Lung (tissue), 12 donors: ENCODE measurements around the gene DUS3L. TPM values are rescaled to one million over a fixed set of nuclear protein-coding genes. Genes with fewer than 3 reads are reported as not detected.

Source experiments
- ATAC-seq: fragments of 200-7000 bp; cut with Tn5 transposase; one replicate; pipeline ENCODE4 v1.9.1; 2020; ENCODE audit warnings: moderate number of reproducible peaks; ENCODE audit not compliant: insufficient read depth, low FRiP score
- DNase-seq, 3 donors: peaks; one replicate each; pipeline ENCODE4 v3.0.0-alpha.2; 2013 to 2017
- H3K27ac ChIP-seq, 2 donors: one replicate each; pipeline ENCODE4 v1.5.1; 2013; ENCODE audit warnings: mild to moderate bottlenecking in 2 of 2, moderate library complexity in 2 of 2, control low read depth in 1 of 2, inconsistent platforms in 1 of 2, low read depth in 1 of 2, low read length in 1 of 2
- H3K27me3 ChIP-seq, 3 donors: one replicate each; pipeline ENCODE4 v1.5.1; 2013; ENCODE audit warnings: low read length in 2 of 3; ENCODE audit not compliant: control insufficient read depth in 3 of 3, insufficient read depth in 3 of 3
- H3K36me3 ChIP-seq, 4 donors: one replicate each; pipeline ENCODE4 v1.5.1; 2013; ENCODE audit warnings: low read length in 4 of 4, mild to moderate bottlenecking in 1 of 4, moderate library complexity in 1 of 4; ENCODE audit not compliant: control insufficient read depth in 4 of 4, insufficient read depth in 4 of 4
- H3K4me1 ChIP-seq, 5 donors: one replicate each; pipeline ENCODE4 v1.5.1; 2013; ENCODE audit warnings: low read length in 5 of 5, mild to moderate bottlenecking in 2 of 5, moderate library complexity in 1 of 5; ENCODE audit not compliant: control insufficient read depth in 5 of 5, insufficient read depth in 5 of 5
- H3K4me3 ChIP-seq: one replicate; pipeline ENCODE4 v1.5.1; 2013; ENCODE audit warnings: mild to moderate bottlenecking, control low read depth, moderate library complexity
- H3K9ac ChIP-seq, 2 donors: one replicate each; pipeline ENCODE4 v1.5.1; 2013; ENCODE audit warnings: low read length in 2 of 2, control low read depth in 1 of 2; ENCODE audit not compliant: insufficient read depth in 1 of 2
- H3K9me3 ChIP-seq, 4 donors: one replicate each; pipeline ENCODE4 v1.5.1; 2013; ENCODE audit warnings: low read length in 3 of 4, mild to moderate bottlenecking in 1 of 4, moderate library complexity in 1 of 4; ENCODE audit not compliant: control insufficient read depth in 4 of 4, insufficient read depth in 3 of 4
- CTCF ChIP-seq: IDR thresholded peaks from 2 replicates; pipeline ENCODE4 v1.5.1; 2012; ENCODE audit warnings: mild to moderate bottlenecking; ENCODE audit errors: control extremely low read depth, extremely low read depth
- WGBS, 2 donors: extraction: QIAGEN DNeasy Blood & Tissue Kit; methylation state at CpG; one replicate each; pipeline ENCODE4 v1.1.7; 2013; 5-methylcytosine and 5-hydroxymethylcytosine counted together
- polyA plus RNA-seq, 2 donors: library from polyadenylated mRNA; stranded (reverse); fragments of 200-250 nt; gene quantifications; one replicate each; pipeline ENCODE4 v1.2.1, GENCODE V29; 2013
- total RNA-seq, 2 donors: library from RNA; depleted of rRNA in 1 of 2; stranded (reverse); fragments of >200 nt in 1 of 2; gene quantifications; one replicate each; pipeline ENCODE4 v1.2.1, GENCODE V29; 2014 to 2021
- donor health status: control.
- donor health status: control.
- donor health status: Bipolar disorder and iron deficiency.
- donor health status: healthy.
- donor health status: DM: yes; HTN: yes; CAD: no.

Gene DUS3L
- total and polyA plus RNA-seq, 4 donors, result 18.5 to 47.0 (median 36.7) TPM

DNA sequence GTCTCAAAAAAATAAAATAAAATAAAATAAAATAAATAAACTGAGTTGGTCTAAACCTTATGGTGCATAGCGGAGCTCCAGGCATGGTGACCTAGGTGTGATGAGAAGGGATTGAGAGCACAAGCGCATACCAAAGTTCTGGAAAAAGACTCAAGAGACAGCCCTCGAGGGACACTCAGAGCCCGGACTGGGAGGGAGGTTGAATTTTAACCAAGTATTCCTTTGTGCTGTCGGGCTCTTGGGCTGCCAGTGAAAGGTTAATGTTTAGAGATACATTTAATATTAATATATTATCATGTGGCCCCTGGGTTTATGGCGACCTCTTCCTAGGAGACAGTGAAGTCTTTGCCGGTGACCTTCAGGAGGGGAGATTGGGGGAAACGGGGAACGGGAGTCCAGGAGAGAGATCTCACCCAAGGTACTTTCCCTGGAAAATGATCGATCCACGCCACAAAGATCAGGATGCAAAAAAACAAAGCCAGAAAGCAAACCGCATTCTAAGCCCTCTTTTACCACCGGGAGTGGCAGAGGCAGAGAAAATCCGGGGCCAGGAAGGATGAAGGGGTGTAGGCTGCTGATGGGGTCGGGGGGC, 46.9 kb upstream of the DUS3L start:
- no peak for TF ChIP-seq CTCF

DNA sequence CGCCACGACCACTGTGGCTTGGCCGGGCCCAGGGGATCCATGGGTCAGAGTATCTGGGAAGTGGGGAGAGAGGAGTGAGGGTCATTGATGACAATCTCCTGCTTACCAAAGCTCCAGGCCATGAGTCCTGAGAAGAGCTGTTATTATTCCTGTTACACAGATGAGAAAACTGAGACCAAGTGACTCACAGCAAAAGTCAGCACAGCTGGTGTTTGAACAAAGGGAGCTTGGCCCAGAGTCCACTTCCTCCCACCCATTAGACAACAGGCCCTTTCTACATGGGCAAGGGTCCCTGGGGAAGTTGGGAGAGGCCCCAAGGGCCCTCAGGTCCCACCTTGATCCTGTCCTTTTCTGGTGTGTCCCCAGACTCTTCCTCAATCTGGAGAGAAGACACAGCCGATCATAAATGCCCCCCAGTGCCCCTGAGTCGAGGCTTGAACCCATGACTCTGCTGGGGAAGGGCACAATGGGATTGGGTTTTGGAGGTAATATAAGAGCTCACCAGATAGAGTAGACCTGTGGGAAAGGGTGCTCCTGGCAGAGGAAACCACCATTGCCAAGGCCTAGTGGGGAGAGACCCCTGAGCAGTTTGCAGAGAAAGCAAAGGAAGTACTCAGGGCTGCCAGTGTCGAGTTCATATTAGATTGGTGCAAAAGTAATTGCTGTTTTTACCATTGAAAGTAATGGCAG, 41.7 kb upstream of the DUS3L start:
- 87 to 89% methylated on average over 6 of the region's 6 CpGs for WGBS, 2 donors
- peaks cover 0 to 4% (median 0%) of the 10 kb centered on the region in 3 donors for H3K27me3 ChIP-seq
- H3K27ac ChIP-seq, result no peak overlapping the region
- TF ChIP-seq CTCF, result no peak
- H3K4me3 ChIP-seq, result no peak overlapping the region
- no peaks in the 10 kb centered on the region for H3K36me3 ChIP-seq
- ATAC-seq, result no peak
- H3K9me3 ChIP-seq, result no peaks in the 10 kb centered on the region
- peaks cover 0 to 16% (median 0%) of the 10 kb centered on the region in 5 donors for H3K4me1 ChIP-seq
- no peak overlapping the region for H3K9ac ChIP-seq
- DNase-seq, result no peak

More for the DNA sequence above, 46.9 kb upstream of the DUS3L start:
- H3K36me3 ChIP-seq, result no peaks in the 10 kb centered on the region
- H3K27me3 ChIP-seq, result no peaks in the 10 kb centered on the region
- H3K4me3 ChIP-seq, result no peak overlapping the region
- H3K4me1 ChIP-seq, result peaks cover 0 to 7% (median 0%) of the 10 kb centered on the region in 5 donors
- H3K9me3 ChIP-seq, result no peaks in the 10 kb centered on the region
- ATAC-seq (no peak), DNase-seq (no peak)
- 36 to 43% methylated on average over 15 of the region's 15 CpGs for WGBS, 2 donors
- H3K27ac ChIP-seq, result no peak overlapping the region
- no peak overlapping the region for H3K9ac ChIP-seq

DNA sequence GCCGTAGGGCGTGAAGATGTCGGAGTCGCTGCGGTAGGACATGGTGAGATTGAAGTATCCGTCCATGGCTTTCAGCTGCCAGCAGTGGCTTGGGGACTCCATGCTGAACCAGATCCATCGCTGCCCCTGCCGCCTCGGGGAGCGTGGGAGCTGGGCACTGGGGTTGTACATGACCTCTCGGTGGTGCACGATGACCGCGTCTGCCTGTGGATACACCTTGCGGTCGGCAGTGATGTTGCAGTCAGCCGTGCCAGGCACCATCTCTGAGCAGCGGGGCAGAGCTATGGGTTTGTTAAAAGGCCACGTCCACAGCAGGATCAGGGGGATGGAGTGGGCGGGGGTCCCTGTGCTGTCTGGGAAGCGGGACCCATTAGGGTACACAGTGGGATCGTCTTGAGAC, 41.1 kb upstream of the DUS3L start:
- DNase-seq, result no peak

More for the DNA sequence above, 41.1 kb upstream of the DUS3L start:
- Histone ChIP-seq H3K4me1 (peaks cover 0 to 16% (median 0%) of the 10 kb centered on the region in 5 donors), H3K9me3 (no peaks in the 10 kb centered on the region), H3K9ac (no peak overlapping the region), H3K4me3 (no peak overlapping the region), H3K36me3 (no peaks in the 10 kb centered on the region), H3K27me3 (peaks cover 0 to 4% (median 0%) of the 10 kb centered on the region in 3 donors), H3K27ac (no peak overlapping the region)
- WGBS, 2 donors, result 88 to 93% methylated on average over 22 of the region's 22 CpGs
- TF ChIP-seq CTCF, result no peak
- ATAC-seq, result no peak
